DND-41 (cell line): ENCODE data around the gene CRYBG1.
A peak's percentile ranks its signal among the peaks of the same experiment; 100 is the strongest.

Experiments used
- ATAC-seq: fragments of 200-7000 bp; cut with Tn5 transposase; 3 replicates; pipeline ENCODE4 v1.9.1; 2021; ENCODE audit warnings: low read depth; ENCODE audit not compliant: insufficient read depth
- DNase-seq: peaks from one replicate; pipeline ENCODE4 v3.0.0-alpha.2; 2020
- H2AFZ ChIP-seq: 2 replicates; pipeline ENCODE4 v1.6.0; 2012; ENCODE audit warnings: low read depth, low read length
- H3K27ac ChIP-seq: 2 replicates; pipeline ENCODE4 v1.5.1; 2012; ENCODE audit warnings: low read length, inconsistent platforms
- H3K27me3 ChIP-seq: fragments of 200-600 bp; sonication (generic); 2 replicates; pipeline ENCODE4 v1.6.0; 2012; ENCODE audit warnings: low read length, mild to moderate bottlenecking, inconsistent platforms; ENCODE audit not compliant: insufficient read depth, poor library complexity
- H3K36me3 ChIP-seq: 2 replicates; pipeline ENCODE4 v1.5.1; 2012; ENCODE audit warnings: low read length, inconsistent platforms; ENCODE audit not compliant: insufficient read depth
- H3K4me1 ChIP-seq: 2 replicates; pipeline ENCODE4 v1.5.1; 2012; ENCODE audit warnings: mild to moderate bottlenecking, low read length; ENCODE audit not compliant: insufficient read depth
- H3K4me2 ChIP-seq: 2 replicates; pipeline ENCODE4 v1.6.0; 2012; ENCODE audit warnings: mild to moderate bottlenecking, moderate library complexity, low read length, inconsistent platforms; ENCODE audit not compliant: insufficient read depth
- H3K4me3 ChIP-seq, 2 experiments: fragments of 200-600 bp in 1 of 2; shearing (Covaris generic) in 1 of 2; 2 replicates each; pipeline ENCODE4 v1.5.1; 2012 to 2016; ENCODE audit warnings: inconsistent platforms in 2 of 2, low read length in 2 of 2, mild to moderate bottlenecking in 2 of 2, low read depth in 1 of 2, moderate library complexity in 1 of 2
- H3K79me2 ChIP-seq: 2 replicates; pipeline ENCODE4 v1.6.0; 2012; ENCODE audit warnings: low read length, inconsistent platforms; ENCODE audit not compliant: insufficient read depth
- H3K9ac ChIP-seq: 2 replicates; pipeline ENCODE4 v1.6.0; 2012; ENCODE audit warnings: low read depth, mild to moderate bottlenecking, inconsistent platforms, low read length, moderate library complexity
- H3K9me3 ChIP-seq: 2 replicates; pipeline ENCODE4 v1.5.1; 2012; ENCODE audit warnings: low read length, moderate library complexity, mild to moderate bottlenecking, inconsistent platforms; ENCODE audit not compliant: insufficient read depth, severe bottlenecking
- H4K20me1 ChIP-seq: 2 replicates; pipeline ENCODE4 v1.6.0; 2012; ENCODE audit warnings: low read length; ENCODE audit not compliant: insufficient read depth
- EZH2 ChIP-seq: IDR thresholded peaks from 3 replicates; pipeline ENCODE4 v1.6.1; 2012; ENCODE audit warnings: borderline replicate concordance, low read depth, mild to moderate bottlenecking, moderate library complexity, low read length, inconsistent platforms; ENCODE audit not compliant: severe bottlenecking
- TF ChIP-seq, protein P1 (sequence below): IDR thresholded peaks from 2 replicates; pipeline ENCODE4 v1.5.1; 2012; ENCODE audit warnings: borderline replicate concordance, low read length, moderate library complexity, mild to moderate bottlenecking; ENCODE audit not compliant: poor library complexity, severe bottlenecking; ENCODE audit errors: extremely low read depth

CRYBG1 gene

DNA sequence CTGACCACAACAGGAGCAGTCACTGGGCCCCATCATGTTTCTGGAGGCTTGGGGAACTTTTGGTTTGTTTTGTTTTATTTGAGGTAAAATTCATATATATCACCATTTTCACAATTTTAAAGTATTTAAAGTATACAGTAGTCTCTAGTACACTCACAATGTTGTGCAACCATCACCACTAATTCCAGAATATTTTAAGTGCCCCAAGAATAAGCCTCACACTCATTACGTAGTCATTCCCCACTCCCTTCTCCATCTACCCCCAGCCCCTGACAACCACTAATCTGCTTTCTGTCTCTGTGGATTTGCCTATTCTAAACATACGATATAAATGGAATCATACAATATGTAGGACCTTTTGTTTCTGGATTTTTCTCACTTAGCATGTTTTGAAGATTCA lies 239.8 kb downstream of the CRYBG1 start:
- Histone ChIP-seq H3K36me3 (peaks cover 9% of the 10 kb centered on the region), H3K27ac (no peak overlapping the region), H3K27me3 (no peaks in the 10 kb centered on the region), H3K79me2 (no peaks in the 10 kb centered on the region), H3K9me3 (no peaks in the 10 kb centered on the region), H3K4me2 (no peak overlapping the region), H3K9ac (no peak overlapping the region), H3K4me1 (no peaks in the 10 kb centered on the region), H2AFZ (no peak overlapping the region), H3K4me3 (no peak overlapping the region), H4K20me1 (no peaks in the 10 kb centered on the region)
- DNase-seq, result no peak
- no peak for TF ChIP-seq EZH2
- TF ChIP-seq, protein P1, sequence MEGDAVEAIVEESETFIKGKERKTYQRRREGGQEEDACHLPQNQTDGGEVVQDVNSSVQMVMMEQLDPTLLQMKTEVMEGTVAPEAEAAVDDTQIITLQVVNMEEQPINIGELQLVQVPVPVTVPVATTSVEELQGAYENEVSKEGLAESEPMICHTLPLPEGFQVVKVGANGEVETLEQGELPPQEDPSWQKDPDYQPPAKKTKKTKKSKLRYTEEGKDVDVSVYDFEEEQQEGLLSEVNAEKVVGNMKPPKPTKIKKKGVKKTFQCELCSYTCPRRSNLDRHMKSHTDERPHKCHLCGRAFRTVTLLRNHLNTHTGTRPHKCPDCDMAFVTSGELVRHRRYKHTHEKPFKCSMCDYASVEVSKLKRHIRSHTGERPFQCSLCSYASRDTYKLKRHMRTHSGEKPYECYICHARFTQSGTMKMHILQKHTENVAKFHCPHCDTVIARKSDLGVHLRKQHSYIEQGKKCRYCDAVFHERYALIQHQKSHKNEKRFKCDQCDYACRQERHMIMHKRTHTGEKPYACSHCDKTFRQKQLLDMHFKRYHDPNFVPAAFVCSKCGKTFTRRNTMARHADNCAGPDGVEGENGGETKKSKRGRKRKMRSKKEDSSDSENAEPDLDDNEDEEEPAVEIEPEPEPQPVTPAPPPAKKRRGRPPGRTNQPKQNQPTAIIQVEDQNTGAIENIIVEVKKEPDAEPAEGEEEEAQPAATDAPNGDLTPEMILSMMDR, result no peak
- no peak for ATAC-seq

GRCh38 chr6:106608080-106608668 lies 247.7 kb downstream of the CRYBG1 start:
- Histone ChIP-seq H3K27me3 (no peaks in the 10 kb centered on the region), H3K4me3 (no peak overlapping the region), H3K4me2 (no peak overlapping the region), H3K79me2 (no peaks in the 10 kb centered on the region), H3K36me3 (peaks cover 4% of the 10 kb centered on the region; the same call in 1 of the 2 replicates), H3K9ac (no peak overlapping the region), H2AFZ (no peak overlapping the region), H3K9me3 (no peaks in the 10 kb centered on the region), H3K4me1 (no peaks in the 10 kb centered on the region), H4K20me1 (no peaks in the 10 kb centered on the region), H3K27ac (no peak overlapping the region)
- no peak for TF ChIP-seq EZH2
- TF ChIP-seq, protein P1, result peak; percentile 67
- DNase-seq (peak; percentile 34), ATAC-seq (peak; percentile 80)

GRCh38 chr6:106609699-106610098 lies 249.2 kb downstream of the CRYBG1 start:
- ATAC-seq (0 out of 3 replicates have a peak, but pooled peaks have one; percentile 47), DNase-seq (peak; percentile 22)
- Histone ChIP-seq H3K4me2 (no peak overlapping the region), H3K27ac (no peak overlapping the region), H3K9me3 (no peaks in the 10 kb centered on the region), H3K9ac (no peak overlapping the region), H3K27me3 (no peaks in the 10 kb centered on the region), H3K36me3 (peaks cover 3% of the 10 kb centered on the region; the same call in 1 of the 2 replicates), H3K4me1 (no peaks in the 10 kb centered on the region), H3K4me3 (no peak overlapping the region), H2AFZ (no peak overlapping the region), H3K79me2 (no peaks in the 10 kb centered on the region), H4K20me1 (no peaks in the 10 kb centered on the region)
- TF ChIP-seq EZH2, result no peak
- TF ChIP-seq, protein P1, result peak; percentile 54
